HepG2 (cell line): Measurements from ENCODE around the gene TMEM170B. TPM values are rescaled to one million over a fixed set of nuclear protein-coding genes. Genes with fewer than 3 reads are reported as not detected.
A peak's percentile ranks its signal among the peaks of the same experiment; 100 is the strongest.

Source experiments
- DNMT3B ChIP-seq: conservative IDR thresholded peaks from 2 replicates; pipeline ENCODE4 v1.6.1; 2016; ENCODE audit warnings: missing biosample characterization, control low read depth
- DPF2 ChIP-seq: sonication (generic); formaldehyde crosslinking; IDR thresholded peaks from 2 replicates; pipeline ENCODE4 v1.4.0; 2020; ENCODE audit warnings: mild to moderate bottlenecking, low read depth, missing genetic modification reagents, borderline replicate concordance
- EED ChIP-seq: sonication (generic); formaldehyde crosslinking; IDR thresholded peaks from 2 replicates; pipeline ENCODE4 v1.5.0; 2020; ENCODE audit warnings: mild to moderate bottlenecking, missing genetic modification reagents
- ELF3 ChIP-seq: IDR thresholded peaks from 2 replicates; pipeline ENCODE4 v1.6.1; 2016; ENCODE audit warnings: missing genetic modification reagents, missing compliant biosample characterization
- FOXO1 ChIP-seq: sonication (generic); formaldehyde crosslinking; IDR thresholded peaks from 2 replicates; pipeline ENCODE4 v1.4.0; 2020; ENCODE audit warnings: missing genetic modification reagents
- HDAC1 ChIP-seq: sonication (generic); formaldehyde crosslinking; IDR thresholded peaks from 2 replicates; pipeline ENCODE4 v1.5.1; 2020; ENCODE audit warnings: mild to moderate bottlenecking, missing genetic modification reagents
- MAZ ChIP-seq, 2 experiments: sonication (generic) in 1 of 2; formaldehyde crosslinking in 1 of 2; IDR thresholded peaks; 2 replicates each; pipeline versions ENCODE4 v1.5.0 to v1.6.1; 2012 to 2020; ENCODE audit warnings: low read depth in 2 of 2, mild to moderate bottlenecking in 2 of 2, borderline replicate concordance in 1 of 2, improper control_type of control experiment in 1 of 2, low read length in 1 of 2, missing genetic modification reagents in 1 of 2, moderate library complexity in 1 of 2
- NR2F6 ChIP-seq, 2 experiments: IDR thresholded peaks; 2 replicates each; pipeline ENCODE4 v1.6.1; 2016; ENCODE audit warnings: antibody characterized with exemption in 1 of 2, mild to moderate bottlenecking in 1 of 2
- PCBP1 ChIP-seq: fragments of 200-400 bp; formaldehyde crosslinking; IDR thresholded peaks from 2 replicates; pipeline ENCODE4 v1.6.1; 2017; ENCODE audit warnings: mild to moderate bottlenecking, low read depth, low read length, borderline replicate concordance
- RBM22 ChIP-seq: fragments of 200-400 bp; formaldehyde crosslinking; optimal IDR thresholded peaks from 2 replicates; pipeline ENCODE3; 2017; ENCODE audit warnings: mild to moderate bottlenecking, low read length, moderate library complexity
- RNF2 ChIP-seq: fragments of 450-650 bp; conservative IDR thresholded peaks from 2 replicates; pipeline ENCODE4 v1.6.1; 2016; ENCODE audit warnings: low read depth
- SALL1 ChIP-seq: sonication (generic); formaldehyde crosslinking; IDR thresholded peaks from 2 replicates; pipeline ENCODE4 v1.8.0; 2022; ENCODE audit warnings: mild to moderate bottlenecking, missing genetic modification reagents
- TARDBP ChIP-seq: sonication (generic); formaldehyde crosslinking; IDR thresholded peaks from 2 replicates; pipeline ENCODE4 v1.8.0; 2022; ENCODE audit warnings: mild to moderate bottlenecking, missing genetic modification reagents
- TOPORS ChIP-seq: sonication (generic); formaldehyde crosslinking; IDR thresholded peaks from 2 replicates; pipeline ENCODE4 v1.8.0; 2023; ENCODE audit warnings: mild to moderate bottlenecking, missing genetic modification reagents
- ZC3H13 ChIP-seq: sonication (generic); formaldehyde crosslinking; IDR thresholded peaks from 2 replicates; pipeline ENCODE4 v1.8.1; 2023; ENCODE audit warnings: mild to moderate bottlenecking, missing genetic modification reagents, moderate library complexity
- ZNF563 ChIP-seq: sonication (generic); formaldehyde crosslinking; IDR thresholded peaks from 2 replicates; pipeline ENCODE4 v1.8.0; 2022; ENCODE audit warnings: mild to moderate bottlenecking, moderate library complexity, missing genetic modification reagents
- ZNF569 ChIP-seq: sonication (generic); formaldehyde crosslinking; IDR thresholded peaks from 2 replicates; pipeline ENCODE4 v1.5.0; 2020; ENCODE audit warnings: mild to moderate bottlenecking, missing genetic modification reagents, moderate library complexity, borderline replicate concordance
- ZNF879 ChIP-seq: sonication (generic); formaldehyde crosslinking; IDR thresholded peaks from 2 replicates; pipeline ENCODE4 v1.8.1; 2023; ENCODE audit warnings: missing genetic modification reagents
- ZSCAN22 ChIP-seq: sonication (generic); formaldehyde crosslinking; IDR thresholded peaks from 2 replicates; pipeline ENCODE4 v1.4.0; 2020; ENCODE audit warnings: mild to moderate bottlenecking, missing genetic modification reagents
- polyA plus RNA-seq, 8 experiments: library from polyadenylated mRNA; depleted of rRNA in 3 of 8; stranded (reverse) in 7 of 8; unstranded in 1 of 8; fragments of >200 nt; fragmentation: Illumina TruSeq in 4 of 8; extraction: Trizol in 4 of 8; gene quantifications; 2 replicates each; pipeline versions ENCODE4 v1.2.1 to v1.2.3, GENCODE V29; 2011 to 2016; ENCODE audit warnings: low read depth in 4 of 8, missing spikeins in 1 of 8, mixed read lengths in 1 of 8; ENCODE audit not compliant: insufficient read depth in 1 of 8
- total RNA-seq, 5 experiments: library from RNA; depleted of rRNA; stranded (reverse); fragments of >200 nt; fragmentation: Illumina TruSeq; extraction: Trizol; gene quantifications; 2 replicates each; pipeline ENCODE4 v1.2.3, GENCODE V29; 2016; ENCODE audit warnings: low read depth in 1 of 5
- TF ChIP-seq, protein P1 (sequence below): sonication (generic); formaldehyde crosslinking; IDR thresholded peaks from 2 replicates; pipeline ENCODE4 v1.8.1; 2023; ENCODE audit warnings: mild to moderate bottlenecking, inconsistent platforms, moderate library complexity, missing genetic modification reagents, borderline replicate concordance
- TF ChIP-seq, protein P2 (sequence below): IDR thresholded peaks from 2 replicates; pipeline ENCODE4 v1.6.1; 2016; ENCODE audit warnings: missing compliant biosample characterization, missing genetic modification reagents, borderline replicate concordance
- TF ChIP-seq, protein P3 (sequence below): sonication (generic); formaldehyde crosslinking; IDR thresholded peaks from 2 replicates; pipeline ENCODE4 v1.4.0; 2020; ENCODE audit warnings: missing genetic modification reagents, borderline replicate concordance
- TF ChIP-seq, protein P4 (sequence below): sonication (generic); formaldehyde crosslinking; IDR thresholded peaks from 2 replicates; pipeline ENCODE4 v1.8.0; 2022; ENCODE audit warnings: missing genetic modification reagents, mild to moderate bottlenecking, inconsistent platforms, borderline replicate concordance
- TF ChIP-seq, protein P5 (sequence below), 2 experiments: sonication (generic) in 1 of 2; formaldehyde crosslinking in 1 of 2; IDR thresholded peaks; 2 replicates each; pipeline versions ENCODE4 v1.4.0 to v1.6.1; 2018 to 2020; ENCODE audit warnings: missing genetic modification reagents in 2 of 2, borderline replicate concordance in 1 of 2, low read depth in 1 of 2, mild to moderate bottlenecking in 1 of 2, missing biosample characterization in 1 of 2

Gene TMEM170B
- total and polyA plus RNA-seq, 2 of the 13 experiments (the other 11 are each of a cell fraction or from before 2014, with no cell fraction given): 3.3 to 9.4 TPM

- TF ChIP-seq, protein P1, sequence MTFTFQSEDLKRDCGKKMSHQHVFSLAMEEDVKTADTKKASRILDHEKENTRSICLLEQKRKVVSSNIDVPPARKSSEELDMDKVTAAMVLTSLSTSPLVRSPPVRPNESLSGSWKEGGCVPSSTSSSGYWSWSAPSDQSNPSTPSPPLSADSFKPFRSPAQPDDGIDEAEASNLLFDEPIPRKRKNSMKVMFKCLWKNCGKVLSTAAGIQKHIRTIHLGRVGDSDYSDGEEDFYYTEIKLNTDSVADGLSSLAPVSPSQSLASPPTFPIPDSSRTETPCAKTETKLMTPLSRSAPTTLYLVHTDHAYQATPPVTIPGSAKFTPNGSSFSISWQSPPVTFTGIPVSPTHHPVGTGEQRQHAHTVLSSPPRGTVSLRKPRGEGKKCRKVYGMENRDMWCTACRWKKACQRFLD (CRISPR knock-in tag): no peak
- TF ChIP-seq SALL1 (CRISPR knock-in tag) (peak; percentile 49; the same call in 1 of the 2 replicates), RNF2 (0 out of 2 replicates have a peak, but pooled peaks have one; percentile 29), HDAC1 (CRISPR knock-in tag) (peak; percentile 43; the same call in 1 of the 2 replicates), ZSCAN22 (CRISPR knock-in tag) (no peak), PCBP1 (no peak), TARDBP (CRISPR knock-in tag) (no peak), NR2F6 (IDR thresholded peaks at IDR 0.05) (no peak), NR2F6 (CRISPR knock-in tag; IDR thresholded peaks at IDR 0.05) (no peak), MAZ (IDR thresholded peaks at IDR 0.05; ENCODE audit: borderline replicate concordance, low read depth, low read length) (no peak), MAZ (CRISPR knock-in tag; IDR thresholded peaks at IDR 0.05; ENCODE audit: low read depth) (no peak), FOXO1 (CRISPR knock-in tag) (no peak), ZNF563 (CRISPR knock-in tag) (no peak), ZNF569 (no peak), EED (CRISPR knock-in tag) (no peak), ZNF879 (CRISPR knock-in tag) (no peak), DPF2 (CRISPR knock-in tag) (peak; percentile 36; the same call in 1 of the 2 replicates), ELF3 (peak; percentile 69), DNMT3B (CRISPR knock-in tag) (no peak), ZC3H13 (no peak), TOPORS (CRISPR knock-in tag) (no peak), RBM22 (no peak)
- TF ChIP-seq, protein P2, sequence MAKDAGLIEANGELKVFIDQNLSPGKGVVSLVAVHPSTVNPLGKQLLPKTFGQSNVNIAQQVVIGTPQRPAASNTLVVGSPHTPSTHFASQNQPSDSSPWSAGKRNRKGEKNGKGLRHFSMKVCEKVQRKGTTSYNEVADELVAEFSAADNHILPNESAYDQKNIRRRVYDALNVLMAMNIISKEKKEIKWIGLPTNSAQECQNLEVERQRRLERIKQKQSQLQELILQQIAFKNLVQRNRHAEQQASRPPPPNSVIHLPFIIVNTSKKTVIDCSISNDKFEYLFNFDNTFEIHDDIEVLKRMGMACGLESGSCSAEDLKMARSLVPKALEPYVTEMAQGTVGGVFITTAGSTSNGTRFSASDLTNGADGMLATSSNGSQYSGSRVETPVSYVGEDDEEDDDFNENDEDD (CRISPR knock-in tag): no peak
- TF ChIP-seq, protein P3, sequence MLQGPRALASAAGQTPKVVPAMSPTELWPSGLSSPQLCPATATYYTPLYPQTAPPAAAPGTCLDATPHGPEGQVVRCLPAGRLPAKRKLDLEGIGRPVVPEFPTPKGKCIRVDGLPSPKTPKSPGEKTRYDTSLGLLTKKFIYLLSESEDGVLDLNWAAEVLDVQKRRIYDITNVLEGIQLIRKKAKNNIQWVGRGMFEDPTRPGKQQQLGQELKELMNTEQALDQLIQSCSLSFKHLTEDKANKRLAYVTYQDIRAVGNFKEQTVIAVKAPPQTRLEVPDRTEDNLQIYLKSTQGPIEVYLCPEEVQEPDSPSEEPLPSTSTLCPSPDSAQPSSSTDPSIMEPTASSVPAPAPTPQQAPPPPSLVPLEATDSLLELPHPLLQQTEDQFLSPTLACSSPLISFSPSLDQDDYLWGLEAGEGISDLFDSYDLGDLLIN (CRISPR knock-in tag): no peak
- TF ChIP-seq, protein P4, sequence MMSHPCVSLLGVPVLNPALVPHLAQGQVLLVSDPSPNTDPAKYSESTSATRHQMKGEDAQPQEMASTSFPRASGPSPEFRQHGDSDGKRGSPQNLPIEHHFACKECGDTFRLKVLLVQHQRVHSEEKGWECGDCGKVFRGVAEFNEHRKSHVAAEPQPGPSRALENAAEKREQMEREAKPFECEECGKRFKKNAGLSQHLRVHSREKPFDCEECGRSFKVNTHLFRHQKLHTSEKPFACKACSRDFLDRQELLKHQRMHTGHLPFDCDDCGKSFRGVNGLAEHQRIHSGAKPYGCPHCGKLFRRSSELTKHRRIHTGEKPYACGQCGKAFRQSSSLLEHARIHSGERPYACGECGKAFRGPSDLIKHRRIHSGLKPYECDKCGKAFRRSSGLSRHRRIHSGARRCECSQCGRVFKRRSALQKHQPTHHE (CRISPR knock-in tag): no peak
- TF ChIP-seq, protein P5, sequence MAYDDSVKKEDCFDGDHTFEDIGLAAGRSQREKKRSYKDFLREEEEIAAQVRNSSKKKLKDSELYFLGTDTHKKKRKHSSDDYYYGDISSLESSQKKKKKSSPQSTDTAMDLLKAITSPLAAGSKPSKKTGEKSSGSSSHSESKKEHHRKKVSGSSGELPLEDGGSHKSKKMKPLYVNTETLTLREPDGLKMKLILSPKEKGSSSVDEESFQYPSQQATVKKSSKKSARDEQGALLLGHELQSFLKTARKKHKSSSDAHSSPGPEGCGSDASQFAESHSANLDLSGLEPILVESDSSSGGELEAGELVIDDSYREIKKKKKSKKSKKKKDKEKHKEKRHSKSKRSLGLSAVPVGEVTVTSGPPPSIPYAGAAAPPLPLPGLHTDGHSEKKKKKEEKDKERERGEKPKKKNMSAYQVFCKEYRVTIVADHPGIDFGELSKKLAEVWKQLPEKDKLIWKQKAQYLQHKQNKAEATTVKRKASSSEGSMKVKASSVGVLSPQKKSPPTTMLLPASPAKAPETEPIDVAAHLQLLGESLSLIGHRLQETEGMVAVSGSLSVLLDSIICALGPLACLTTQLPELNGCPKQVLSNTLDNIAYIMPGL (CRISPR knock-in tag; IDR thresholded peaks at IDR 0.05; ENCODE audit: borderline replicate concordance in 1 of 2, low read depth in 1 of 2): no peak
Measured at GRCh38 chr6:11534561-11534960, 3.0 kb upstream of the TMEM170B start (continued).
